Activated effector memory CD4-positive, alpha-beta T cell treated with anti-CD3 and anti-CD28 coated beads, Interleukin-2, amount 50 U/mL, for 16 hours (primary cell): ENCODE data around the gene DYNC2H1.
"Not testable (repeated sequence)": the region's sequence is repeated elsewhere in the genome, so short reads cannot be mapped to it uniquely, and the experiment has no call there.

Experiments used
- DNase-seq: peaks from one replicate; pipeline ENCODE4 v3.0.0-alpha.2; 2020

DYNC2H1 gene

GRCh38 chr11:103125462-103125861, 16.2 kb downstream of the DYNC2H1 start:
- DNase-seq, result no peak

GRCh38 chr11:103141986-103142385, 32.8 kb downstream of the DYNC2H1 start:
- DNase-seq, result not testable (repeated sequence)

GRCh38 chr11:103147627-103148026, 38.4 kb downstream of the DYNC2H1 start:
- DNase-seq, result no peak

GRCh38 chr11:103157542-103157941, 48.3 kb downstream of the DYNC2H1 start:
- no peak for DNase-seq

DNA sequence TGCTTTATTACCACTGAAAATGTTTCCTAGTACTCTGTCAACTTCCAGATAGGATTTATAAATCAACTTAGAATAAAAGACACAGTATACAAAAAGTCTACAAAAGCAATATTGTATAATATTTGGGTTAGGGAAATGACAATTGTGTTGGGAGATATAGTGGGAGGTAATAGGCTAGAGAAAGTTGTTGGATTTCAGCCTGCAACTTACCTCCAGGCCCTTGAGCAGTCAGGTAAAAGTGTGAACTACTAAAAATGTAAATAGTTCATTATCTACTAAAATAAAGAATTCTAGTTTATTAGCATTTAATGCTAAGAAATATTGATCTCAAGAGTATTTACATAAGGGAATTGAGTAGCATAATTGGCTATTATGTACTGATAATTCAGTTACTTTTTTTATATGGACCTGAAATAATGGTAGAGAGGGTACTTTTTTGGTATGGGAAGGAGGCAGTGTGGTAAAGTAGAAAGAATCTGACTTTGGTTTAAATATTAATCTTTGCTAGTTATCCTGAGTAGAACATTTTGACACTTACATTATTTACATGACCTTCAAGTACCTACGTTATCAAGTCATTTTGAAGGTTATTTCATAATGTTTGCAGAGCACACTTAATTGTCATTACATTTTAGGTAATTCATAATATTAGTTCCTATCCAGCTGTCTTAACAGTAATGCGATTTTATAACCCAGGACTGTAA, 55.0 kb downstream of the DYNC2H1 start:
- no peak for DNase-seq

DNA sequence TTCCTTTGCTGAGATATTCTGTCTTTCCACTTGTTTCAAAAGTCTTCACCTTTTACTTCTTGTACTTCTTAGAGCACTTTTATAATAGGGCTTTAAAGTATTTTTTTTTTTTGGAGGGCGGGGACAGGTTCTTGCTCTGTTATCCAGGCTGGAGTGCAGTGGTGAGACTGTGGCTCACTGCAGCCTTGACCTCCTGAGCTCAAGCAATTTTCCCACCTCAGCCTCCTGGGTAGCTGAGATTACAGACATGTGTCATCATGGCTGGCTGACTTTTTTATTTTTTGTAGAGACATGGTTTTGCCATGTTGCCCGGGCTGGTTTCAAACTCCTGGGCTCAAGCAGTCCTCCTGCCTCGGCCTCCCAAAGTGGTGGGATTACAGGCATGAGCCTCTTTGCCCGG, 57.9 kb downstream of the DYNC2H1 start:
- DNase-seq, result no peak

- DNase-seq, result no peak
Observed at GRCh38 chr11:103170865-103171264, 61.6 kb downstream of the DYNC2H1 start.

- no peak for DNase-seq
Observed at GRCh38 chr11:103175461-103176129, 66.4 kb downstream of the DYNC2H1 start.

DNA sequence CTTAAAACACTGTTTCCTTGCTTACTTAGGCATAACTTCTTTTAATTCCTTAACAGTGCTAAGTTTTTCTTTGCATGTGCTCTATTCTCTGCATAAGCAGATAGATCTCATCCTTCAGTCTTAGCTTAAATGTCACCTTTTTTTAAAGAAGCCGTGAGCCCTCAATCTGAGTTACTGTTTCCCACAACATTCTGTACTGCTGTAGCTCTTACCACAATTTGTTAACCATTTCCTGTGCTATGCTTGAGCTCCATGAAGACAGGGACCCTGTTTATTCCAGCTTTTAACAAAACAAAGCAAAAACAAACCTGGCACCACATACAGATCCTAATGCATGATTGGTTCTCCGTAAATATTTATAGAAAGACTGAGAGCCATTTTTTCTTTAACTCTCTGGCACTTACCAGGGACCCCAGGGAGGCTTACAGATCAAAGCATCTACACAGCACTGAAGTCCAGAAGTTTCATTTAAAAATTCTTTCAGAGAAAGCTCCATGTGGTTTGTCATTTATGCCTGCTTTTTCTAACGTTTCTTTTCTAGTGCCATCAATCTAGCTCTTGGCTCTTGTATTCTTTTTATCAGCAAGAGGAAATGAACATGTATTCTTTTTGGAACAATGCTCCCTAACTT, 74.9 kb downstream of the DYNC2H1 start:
- DNase-seq, result no peak

DNA sequence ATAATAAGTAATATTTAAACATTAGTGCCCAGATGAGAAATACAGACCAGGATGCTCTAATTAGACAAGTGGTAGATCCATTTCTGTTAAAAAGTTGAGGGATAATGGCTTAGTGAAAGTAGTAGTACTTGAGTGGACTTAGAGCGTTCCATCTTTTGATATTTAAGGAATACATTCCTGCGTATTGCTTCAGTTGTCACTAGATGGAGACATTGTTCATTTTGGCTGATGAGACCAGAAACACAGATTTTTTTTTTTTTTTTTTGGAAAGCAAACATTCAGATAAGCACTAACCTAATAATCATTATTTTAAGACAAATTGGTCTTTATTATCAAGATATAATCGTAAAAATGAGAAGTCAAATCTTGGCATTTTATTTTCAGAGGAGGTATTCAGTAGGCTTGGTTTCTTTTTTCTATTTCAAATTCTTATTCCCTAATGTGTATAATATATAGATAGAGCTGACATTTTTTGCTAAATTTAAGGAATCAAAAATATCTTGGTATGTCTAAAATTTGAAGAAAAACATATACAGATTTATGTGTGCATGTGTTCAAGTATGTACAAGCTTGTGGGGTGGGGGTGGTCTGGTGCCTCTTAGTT, 92.9 kb downstream of the DYNC2H1 start:
- no peak for DNase-seq

- no peak for DNase-seq
Observed at GRCh38 chr11:103210543-103210942, 101.3 kb downstream of the DYNC2H1 start.

- no peak for DNase-seq
Observed at GRCh38 chr11:103215812-103216211, 106.6 kb downstream of the DYNC2H1 start.

GRCh38 chr11:103220133-103220532, 110.9 kb downstream of the DYNC2H1 start:
- no peak for DNase-seq

DNA sequence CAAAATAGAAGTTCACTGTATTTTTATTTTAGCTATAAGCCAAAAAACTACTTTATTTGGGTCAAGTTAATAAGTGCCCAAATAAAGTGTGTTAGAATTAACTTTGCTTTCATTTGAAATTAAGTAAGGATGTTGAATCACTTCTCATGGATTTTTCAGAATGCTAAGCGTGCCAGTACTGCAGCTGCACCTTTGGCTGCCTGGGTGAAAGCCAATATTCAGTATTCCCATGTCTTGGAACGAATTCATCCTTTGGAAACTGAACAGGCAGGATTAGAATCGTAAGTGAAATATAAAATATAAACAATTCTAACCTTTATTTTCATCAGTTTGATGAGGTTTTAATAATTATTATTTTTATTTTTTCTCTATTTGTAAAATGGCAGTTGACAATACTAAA, 113.6 kb downstream of the DYNC2H1 start:
- DNase-seq, result no peak

DNA sequence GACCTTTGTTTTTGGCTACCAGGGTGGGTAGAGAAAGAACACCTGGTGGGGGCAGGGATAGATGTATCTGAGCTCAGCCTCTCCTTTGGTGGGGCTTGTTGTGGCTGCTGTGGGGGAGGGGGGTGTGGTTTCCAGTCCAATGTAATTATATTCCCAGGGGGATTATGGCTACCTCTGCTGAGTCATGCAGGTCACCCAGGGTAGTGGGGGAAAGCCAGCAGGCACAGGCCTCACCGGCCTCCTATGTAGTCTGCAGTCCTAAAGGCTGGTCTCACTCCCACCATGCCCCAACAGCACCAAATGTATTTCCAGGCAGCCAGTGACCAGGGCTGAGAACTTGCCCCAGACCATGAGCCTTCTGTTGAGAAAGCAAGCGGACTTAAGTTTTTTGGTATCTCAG, 119.6 kb downstream of the DYNC2H1 start:
- DNase-seq, result no peak

DNA sequence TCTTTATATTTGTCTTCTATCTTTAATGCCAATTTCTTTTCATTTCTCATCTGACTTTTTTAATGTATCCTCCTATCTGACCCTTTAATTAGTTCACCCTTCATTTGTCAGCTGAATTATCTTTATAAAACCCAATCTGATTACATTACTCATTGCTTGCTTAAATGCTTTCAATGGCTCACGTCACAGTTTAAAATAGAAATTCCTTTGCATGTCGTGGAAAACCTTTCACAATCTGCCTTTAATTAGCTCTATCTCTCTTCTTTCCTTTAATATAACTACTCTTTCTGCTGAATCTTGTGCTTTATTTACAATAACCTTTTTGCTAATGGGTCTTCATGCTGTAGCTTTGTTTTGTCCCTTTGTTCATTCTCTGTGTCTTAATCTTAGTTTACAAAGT, 125.7 kb downstream of the DYNC2H1 start:
- DNase-seq, result no peak

DNA sequence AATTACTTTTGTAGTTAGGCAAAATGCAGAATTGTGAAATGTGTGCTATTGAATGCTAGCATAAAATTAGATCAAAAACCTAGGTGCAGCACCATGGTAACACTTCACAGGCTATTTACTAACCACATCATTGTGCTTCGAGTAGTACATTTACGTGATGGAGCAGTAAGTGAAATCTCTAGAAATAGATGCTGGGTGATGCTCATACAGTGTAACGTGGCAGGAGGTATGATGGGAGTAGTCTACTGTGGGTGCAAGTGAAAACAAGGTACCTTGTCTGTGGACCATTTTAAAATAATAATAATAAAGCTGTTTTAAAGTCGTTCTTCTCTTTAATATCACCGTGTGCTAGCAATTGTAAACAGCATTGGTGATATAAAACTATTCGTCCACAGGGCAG, 132.3 kb downstream of the DYNC2H1 start:
- no peak for DNase-seq

DNA sequence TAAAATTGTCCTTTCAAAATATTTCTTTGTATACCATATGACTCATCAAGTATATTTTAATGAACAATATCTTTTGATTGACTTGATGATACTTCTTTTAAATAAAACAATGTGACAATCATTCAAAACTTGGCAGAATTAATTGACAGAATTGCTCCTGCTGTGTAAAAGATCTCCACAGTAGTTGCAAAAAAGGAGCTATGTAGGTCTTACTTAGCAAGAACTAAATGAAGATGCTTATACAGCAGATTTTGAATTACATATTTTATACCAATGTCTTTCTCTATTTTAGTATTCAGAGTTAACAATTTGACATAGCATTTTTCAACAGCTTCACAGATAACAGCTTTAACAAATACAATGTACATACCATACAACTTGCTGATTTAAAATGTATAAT, 144.9 kb downstream of the DYNC2H1 start:
- DNase-seq, result no peak

DNA sequence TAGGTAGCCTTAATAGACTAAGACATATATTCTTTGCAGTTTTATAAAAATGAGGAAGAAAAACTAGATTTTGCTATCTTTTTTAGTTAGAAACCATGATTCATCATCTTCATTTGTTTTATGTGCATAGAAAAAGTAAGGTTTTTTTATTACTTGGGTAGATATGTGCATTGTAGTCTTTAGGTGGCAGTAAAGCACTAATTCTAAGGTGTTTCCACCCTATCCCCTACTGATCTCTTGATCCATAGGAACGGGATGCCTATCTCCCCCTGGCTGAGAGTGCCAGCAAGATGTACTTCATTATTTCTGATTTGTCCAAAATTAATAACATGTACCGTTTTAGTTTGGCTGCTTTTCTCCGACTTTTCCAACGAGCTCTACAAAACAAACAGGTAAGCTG, 148.1 kb downstream of the DYNC2H1 start:
- no peak for DNase-seq

DNA sequence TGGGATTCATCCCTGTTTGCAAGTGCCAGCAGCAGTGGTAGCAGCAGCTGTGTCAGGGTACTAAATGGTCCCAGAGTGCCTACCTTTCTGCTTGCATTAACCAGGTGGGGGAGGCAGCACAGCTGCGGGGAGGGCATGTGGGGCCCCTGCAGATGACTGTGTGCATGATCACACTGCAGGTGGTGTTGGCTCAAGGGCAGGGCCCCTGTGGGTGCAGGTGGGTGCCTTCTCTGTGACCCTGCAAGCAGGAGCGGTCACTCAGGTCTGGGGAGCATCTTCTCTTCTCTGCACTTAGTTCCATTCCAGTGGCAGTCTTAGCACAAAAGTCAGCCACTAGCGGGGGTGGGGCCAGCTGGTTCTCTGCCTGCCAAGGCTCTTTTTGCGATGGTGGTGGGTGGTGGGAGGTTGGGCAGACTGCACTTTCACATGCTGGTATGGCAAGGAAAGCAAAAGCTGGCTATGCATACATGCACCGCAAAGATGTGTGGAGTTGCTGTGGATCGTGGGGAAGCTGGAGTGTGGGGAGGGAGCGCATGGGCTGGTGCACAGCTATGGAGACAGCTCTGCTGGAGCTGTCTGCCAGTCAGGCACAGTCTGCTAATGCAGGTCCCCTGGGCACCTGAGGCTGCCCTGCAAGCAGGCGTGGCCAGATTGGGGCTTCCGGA, 157.1 kb downstream of the DYNC2H1 start:
- DNase-seq, result no peak

GRCh38 chr11:103272876-103273275, 163.7 kb downstream of the DYNC2H1 start:
- DNase-seq, result no peak

- no peak for DNase-seq
Observed at GRCh38 chr11:103274025-103274424, 164.8 kb downstream of the DYNC2H1 start.

DNA sequence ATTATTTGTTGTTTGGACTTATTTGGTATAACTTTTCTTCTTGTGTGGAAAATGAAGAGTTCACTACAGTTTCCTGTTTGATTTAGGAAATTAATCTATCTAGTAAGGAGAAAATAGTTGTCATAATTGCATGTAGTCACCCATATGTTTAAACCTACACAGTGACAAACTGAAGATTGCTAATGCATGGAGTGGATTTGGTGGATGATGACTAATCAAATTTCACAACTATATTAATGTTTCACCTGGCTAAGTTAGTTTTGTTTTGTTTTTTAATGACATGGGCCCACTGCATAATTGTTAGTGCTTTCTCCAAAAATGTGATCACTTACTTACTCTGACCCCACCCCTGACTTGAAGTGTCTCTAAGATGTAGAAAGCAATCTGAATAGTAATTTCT, 170.6 kb downstream of the DYNC2H1 start:
- no peak for DNase-seq
